Natural killer cell (primary cell): ENCODE data around the gene LZTS2. TPM values are rescaled to one million over a fixed set of nuclear protein-coding genes. Genes with fewer than 3 reads are reported as not detected.

Experiments used
- ATAC-seq, 3 donors: fragments of 150-1000 bp in 2 of 3; fragments of 200-7000 bp in 1 of 3; cut with Tn5 transposase; 1 replicate in 1 of 3; 2 replicates in 2 of 3; pipeline ENCODE4 v1.10.0; 2021; ENCODE audit warnings: mild to moderate bottlenecking in 2 of 3, moderate library complexity in 2 of 3
- DNase-seq, 2 donors: peaks; one replicate each; pipeline versions ENCODE4 v3.0.0 to v3.0.0-alpha.2; 2013 to 2021; ENCODE audit warnings: mixed read lengths in 1 of 2
- H3K27ac ChIP-seq: one replicate; pipeline ENCODE4 v1.5.1; 2013; ENCODE audit warnings: mild to moderate bottlenecking, low read length
- H3K27me3 ChIP-seq: one replicate; pipeline ENCODE4 v1.6.1; 2013; ENCODE audit warnings: low read length; ENCODE audit not compliant: control insufficient read depth, insufficient read depth
- H3K36me3 ChIP-seq: one replicate; pipeline ENCODE4 v1.6.1; 2013; ENCODE audit warnings: low read length; ENCODE audit not compliant: control insufficient read depth, insufficient read depth
- H3K4me1 ChIP-seq: one replicate; pipeline ENCODE4 v1.6.1; 2013; ENCODE audit warnings: low read length; ENCODE audit not compliant: control insufficient read depth, insufficient read depth
- H3K4me3 ChIP-seq: one replicate; pipeline ENCODE4 v1.5.1; 2013; ENCODE audit warnings: low read length
- H3K9me3 ChIP-seq: one replicate; pipeline ENCODE4 v1.6.1; 2013; ENCODE audit warnings: low read length; ENCODE audit not compliant: control insufficient read depth, insufficient read depth
- H3K27ac Mint-ChIP-seq, 2 donors: one replicate each; pipeline ENCODE4 v1.8.0; 2022; ENCODE audit warnings: mild to moderate bottlenecking in 2 of 2, mixed read lengths in 2 of 2, moderate library complexity in 1 of 2
- H3K27me3 Mint-ChIP-seq, 2 donors: one replicate each; pipeline ENCODE4 v1.8.0; 2022; ENCODE audit warnings: low read depth in 2 of 2, mixed read lengths in 2 of 2
- H3K36me3 Mint-ChIP-seq: one replicate; pipeline ENCODE4 v1.8.0; 2022; ENCODE audit warnings: mixed read lengths
- H3K4me1 Mint-ChIP-seq, 2 donors: one replicate each; pipeline ENCODE4 v1.8.0; 2022; ENCODE audit warnings: mixed read lengths in 2 of 2
- H3K4me3 Mint-ChIP-seq: one replicate; pipeline ENCODE4 v1.8.0; 2022; ENCODE audit warnings: mild to moderate bottlenecking, moderate library complexity, mixed read lengths
- H3K9me3 Mint-ChIP-seq, 2 donors: one replicate each; pipeline ENCODE4 v1.8.0; 2022; ENCODE audit warnings: mixed read lengths in 2 of 2
- CTCF ChIP-seq: fragments of 200-600 bp; IDR thresholded peaks from one replicate; pipeline ENCODE4 v1.8.0; 2022; ENCODE audit warnings: antibody characterized with exemption
- WGBS: methylation state at CpG from one replicate; pipeline ENCODE4 v1.1.7; 2013; ENCODE audit warnings: missing lambda C conversion rate; ENCODE audit not compliant: insufficient coverage; 5-methylcytosine and 5-hydroxymethylcytosine counted together
- intact Hi-C: fragments of 100-400 bp; cut with micrococcal nuclease; formaldehyde crosslinking; loops from one replicate; pipeline ENCODE4 v1.14.2; 2022
- total RNA-seq, 4 donors: library from RNA; stranded (reverse); fragments of 120-200 nt in 1 of 4; gene quantifications; one replicate each; pipeline versions ENCODE4 v1.2.3 to v1.2.4, GENCODE V29; 2013 to 2022

LZTS2 gene
- total RNA-seq, 3 donors from 2014 or later (not counting 1 experiment from before 2014, with no cell fraction given): 8.0 to 16.1 (median 11.7) TPM

DNA sequence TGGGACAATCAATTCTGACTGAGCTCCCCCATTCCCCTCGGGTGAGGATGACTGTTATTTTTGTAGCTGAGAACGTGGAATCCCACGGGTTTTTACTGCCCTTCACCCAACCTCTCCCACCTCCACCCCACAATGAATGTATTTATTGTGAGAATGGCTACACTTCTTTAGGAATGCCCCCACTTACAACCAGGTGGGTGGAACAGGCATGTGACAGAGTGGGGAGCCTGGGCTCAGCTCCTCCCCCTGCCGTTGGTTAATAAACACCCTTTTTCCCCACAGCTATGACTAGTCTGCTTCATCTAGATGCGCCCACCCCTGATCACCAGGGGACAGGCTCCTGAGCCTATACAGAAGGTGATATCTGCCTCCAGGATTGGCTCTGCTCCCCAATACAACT lies 14.3 kb upstream of the LZTS2 start:
- Mint-ChIP-seq H3K4me1 (peaks cover 10 to 26% of the 10 kb centered on the region in 2 donors), H3K27me3 (no peaks in the 10 kb centered on the region)
- no peak for ATAC-seq

GRCh38 chr10:100986623-100986951 lies 13.0 kb upstream of the LZTS2 start:
- Mint-ChIP-seq H3K27me3 (no peaks in the 10 kb centered on the region), H3K36me3 (peaks cover 9% of the 10 kb centered on the region), H3K4me1 (peaks cover 10 to 26% of the 10 kb centered on the region in 2 donors), H3K9me3 (peaks cover 0 to 3% of the 10 kb centered on the region in 2 donors), H3K4me3 (peak overlapping the region; percentile 89), H3K27ac (peak overlapping the region in 1 of 2 donors; percentile 91)
- intact Hi-C loops: no loop called here
- peak overlapping the region; percentile 78 for H3K4me3 ChIP-seq
- no peaks in the 10 kb centered on the region for H3K9me3 ChIP-seq
- no peaks in the 10 kb centered on the region for H3K27me3 ChIP-seq
- DNase-seq: no peak
- no peak for ATAC-seq
- WGBS: 33% methylated on average over 17 of the region's 17 CpGs
- H3K4me1 ChIP-seq: peaks cover 23% of the 10 kb centered on the region
- no peak for TF ChIP-seq CTCF
- H3K36me3 ChIP-seq: peaks cover 19% of the 10 kb centered on the region
- H3K27ac ChIP-seq: peak overlapping the region; percentile 6

More for the DNA sequence above, 14.3 kb upstream of the LZTS2 start:
- no peak for TF ChIP-seq CTCF
- H3K9me3 Mint-ChIP-seq: peaks cover 0 to 3% of the 10 kb centered on the region in 2 donors
- H3K27ac Mint-ChIP-seq: no peak overlapping the region
- 100% methylated on average over 2 of the region's 5 CpGs for WGBS
- no peak overlapping the region for H3K27ac ChIP-seq
- peaks cover 9% of the 10 kb centered on the region for H3K36me3 Mint-ChIP-seq
- intact Hi-C loops: no loop called here
- no peak overlapping the region for H3K4me3 ChIP-seq
- peak overlapping the region; percentile 50 for H3K4me3 Mint-ChIP-seq
- H3K36me3 ChIP-seq: peaks cover 16% of the 10 kb centered on the region
- no peaks in the 10 kb centered on the region for H3K9me3 ChIP-seq
- H3K27me3 ChIP-seq: no peaks in the 10 kb centered on the region
- no peak for DNase-seq
- peaks cover 23% of the 10 kb centered on the region for H3K4me1 ChIP-seq

GRCh38 chr10:100986952-100987684 lies 12.5 kb upstream of the LZTS2 start, which contains the start of the genes MRPL43 and TWNK:
Gene MRPL43, minus strand, starts transcription at chr10:100987497. Its CDS starts 54 bp downstream, at chr10:100987443.
Gene TWNK, plus strand, starts transcription at chr10:100987543. Its CDS starts 668 bp downstream, at chr10:100988211.
- Mint-ChIP-seq H3K27ac (peak within 1 kb of the TSS; percentile 76 to 91), H3K36me3 (peaks cover 9% of the 10 kb centered on the region), H3K27me3 (no peaks in the 10 kb centered on the region), H3K9me3 (peaks cover 0 to 3% of the 10 kb centered on the region in 2 donors), H3K4me3 (peak within 1 kb of the TSS; percentile 89), H3K4me1 (peaks cover 10 to 26% of the 10 kb centered on the region in 2 donors)
- intact Hi-C loops: loop anchor here (1.0 kb wide), 1 partner anchor 11 kb away; no protein-coding TSS in a partner anchor
- peak within 1 kb of the TSS; percentile 6 for H3K27ac ChIP-seq
- no peak for TF ChIP-seq CTCF
- H3K27me3 ChIP-seq: no peaks in the 10 kb centered on the region
- under 1% methylated on average over 75 of the region's 75 CpGs for WGBS
- ATAC-seq (peak; percentile 89 to 97 (median 97)), DNase-seq (peak; percentile 76 to 91)
- H3K4me1 ChIP-seq: peaks cover 23% of the 10 kb centered on the region
- peak within 1 kb of the TSS; percentile 78 for H3K4me3 ChIP-seq
- H3K36me3 ChIP-seq: peaks cover 19% of the 10 kb centered on the region
- H3K9me3 ChIP-seq: no peaks in the 10 kb centered on the region
